NCI-H460 (cell line): Measurements from ENCODE around the gene FAM219A. TPM values are rescaled to one million over a fixed set of nuclear protein-coding genes. Genes with fewer than 3 reads are reported as not detected.
"Not testable (repeated sequence)": the region's sequence is repeated elsewhere in the genome, so short reads cannot be mapped to it uniquely, and the experiment has no call there.

Experiments used
- DNase-seq: peaks from one replicate; pipeline ENCODE4 v3.0.0-alpha.2; 2016; ENCODE audit warnings: low read depth; ENCODE audit errors: extremely low read depth
- total RNA-seq: library from RNA; depleted of rRNA; stranded (reverse); fragments of >200 nt; shearing (Covaris generic); gene quantifications from 2 replicates; pipeline ENCODE4 v1.2.3, GENCODE V29; 2014

Gene FAM219A
- total RNA-seq, 1 experiment from 2014 or later: 9.3 TPM

DNA sequence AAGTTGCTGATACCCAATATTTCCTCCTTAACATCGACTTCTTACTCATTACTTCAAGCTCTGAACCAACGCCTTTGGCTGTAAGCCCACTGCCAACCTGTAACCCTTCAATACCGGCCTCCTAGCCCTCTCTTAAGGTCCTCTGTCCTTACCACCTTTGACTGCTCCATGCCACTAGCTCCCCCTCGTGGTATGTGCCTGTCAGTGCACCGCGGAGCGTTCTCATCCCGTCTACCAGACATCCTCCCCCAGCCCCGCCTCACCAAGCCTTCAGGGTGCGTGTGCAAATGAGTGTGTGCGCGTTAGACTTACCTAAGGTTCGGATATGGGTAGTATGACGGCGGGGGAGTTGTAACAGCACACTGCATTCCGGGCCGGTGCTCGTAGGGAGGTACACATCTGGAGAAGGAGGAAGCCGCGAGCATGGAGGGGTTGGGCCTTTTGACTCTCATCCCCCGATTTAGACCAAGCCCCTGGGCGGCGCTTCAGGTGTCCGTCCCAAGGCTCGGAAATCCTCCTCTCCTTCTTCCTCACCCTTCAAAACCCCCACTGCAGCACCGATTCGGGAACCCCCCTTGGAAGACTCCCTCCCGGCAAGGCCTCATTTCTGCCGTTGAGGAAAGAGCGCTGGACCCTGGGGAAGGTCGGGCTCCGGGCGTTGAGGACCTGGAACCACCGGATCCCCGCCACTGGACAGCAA lies 78.9 kb downstream of the FAM219A start:
- DNase-seq: peak; percentile 73

DNA sequence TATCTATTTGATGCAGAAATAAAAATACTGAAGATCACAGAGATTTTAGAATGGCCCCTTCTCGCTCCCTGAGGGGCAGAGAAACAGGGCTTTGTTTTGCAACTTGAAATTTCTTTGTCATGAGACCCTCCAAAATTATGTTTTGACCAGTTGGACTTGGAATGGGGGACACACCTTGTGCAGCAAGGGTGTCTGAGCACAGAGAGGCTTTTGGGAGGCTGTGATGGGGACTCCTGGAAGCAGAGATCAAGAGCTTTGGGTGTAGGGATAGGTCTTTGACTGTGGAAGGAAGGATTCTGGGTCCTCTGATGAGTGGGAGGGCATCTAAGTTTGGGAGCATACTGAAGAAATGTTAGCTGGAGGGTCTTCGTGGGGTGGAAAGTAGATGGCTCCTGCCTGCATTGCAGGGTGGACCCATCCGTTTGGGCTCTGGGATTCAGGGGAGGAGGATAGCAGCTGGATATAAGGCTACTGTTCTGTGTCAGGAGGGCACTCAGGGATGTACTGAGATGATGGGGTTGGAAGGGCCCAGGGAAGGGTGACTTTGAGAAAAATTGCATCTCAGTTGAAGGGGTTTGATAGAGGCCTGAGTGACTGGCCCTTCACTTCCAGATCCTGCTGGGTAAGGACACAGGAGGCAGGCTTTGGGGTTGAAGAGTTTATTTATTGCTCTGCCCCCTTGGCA lies 79.9 kb downstream of the FAM219A start:
- no peak for DNase-seq

DNA sequence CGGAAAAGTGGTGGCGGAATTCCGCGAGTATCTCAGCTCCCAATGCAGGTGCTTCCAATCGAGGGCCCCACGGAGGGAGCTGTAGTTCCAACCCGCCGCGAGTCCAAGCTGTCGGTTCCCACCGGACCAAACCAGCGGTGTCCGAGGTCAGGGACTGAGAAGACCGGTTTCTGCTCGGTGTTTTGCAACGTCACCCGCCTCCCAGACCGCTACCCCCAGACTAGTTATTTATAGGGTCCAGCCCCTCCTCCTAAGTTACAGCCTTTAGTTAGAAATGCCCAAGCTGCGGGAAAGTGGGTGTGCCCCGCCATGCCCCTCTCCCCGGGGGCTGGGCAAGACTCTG lies 81.0 kb downstream of the FAM219A start:
- no peak for DNase-seq

GRCh38 chr9:34376596-34377403 lies 81.6 kb downstream of the FAM219A start, which contains the start of gene MYORG:
Gene MYORG, minus strand, starts transcription at chr9:34376898. Its CDS starts 3,955 bp downstream, at chr9:34372943.
- peak; percentile 90 for DNase-seq

GRCh38 chr9:34375901-34376595 lies 82.3 kb downstream of the FAM219A start:
- no peak for DNase-seq

- DNase-seq: no peak
Observed at GRCh38 chr9:34374905-34375552, 83.3 kb downstream of the FAM219A start.

- DNase-seq: no peak
Observed at GRCh38 chr9:34374339-34374738, 84.0 kb downstream of the FAM219A start.

DNA sequence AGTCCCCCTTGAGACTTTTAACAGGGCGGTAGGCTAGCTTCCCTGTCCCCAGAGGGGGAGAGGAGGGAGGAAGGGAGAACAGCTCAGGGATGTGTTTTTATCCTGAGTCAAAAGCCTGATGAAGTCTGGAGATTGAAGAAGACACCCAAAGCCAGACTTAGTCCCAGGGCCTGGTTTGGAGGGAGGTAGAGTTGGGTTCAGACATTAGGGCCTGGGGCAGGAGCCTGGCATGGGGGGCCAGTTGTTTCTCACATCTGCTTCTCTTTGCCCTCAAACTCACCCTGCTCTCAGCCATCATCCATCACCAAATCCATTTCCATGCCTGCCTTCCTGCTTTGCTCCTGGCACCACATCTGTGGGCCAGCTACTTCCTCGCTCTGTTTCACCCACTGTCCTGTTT lies 84.6 kb downstream of the FAM219A start:
- no peak for DNase-seq

- DNase-seq: no peak
Observed at GRCh38 chr9:34372467-34373011, 85.8 kb downstream of the FAM219A start.

GRCh38 chr9:34371886-34372466 lies 86.4 kb downstream of the FAM219A start:
- DNase-seq: no peak

GRCh38 chr9:34370970-34371880 lies 87.1 kb downstream of the FAM219A start:
- DNase-seq: no peak

GRCh38 chr9:34370335-34370969 lies 87.9 kb downstream of the FAM219A start:
- DNase-seq: no peak

- no peak for DNase-seq
Observed at GRCh38 chr9:34369636-34370035, 88.7 kb downstream of the FAM219A start.

DNA sequence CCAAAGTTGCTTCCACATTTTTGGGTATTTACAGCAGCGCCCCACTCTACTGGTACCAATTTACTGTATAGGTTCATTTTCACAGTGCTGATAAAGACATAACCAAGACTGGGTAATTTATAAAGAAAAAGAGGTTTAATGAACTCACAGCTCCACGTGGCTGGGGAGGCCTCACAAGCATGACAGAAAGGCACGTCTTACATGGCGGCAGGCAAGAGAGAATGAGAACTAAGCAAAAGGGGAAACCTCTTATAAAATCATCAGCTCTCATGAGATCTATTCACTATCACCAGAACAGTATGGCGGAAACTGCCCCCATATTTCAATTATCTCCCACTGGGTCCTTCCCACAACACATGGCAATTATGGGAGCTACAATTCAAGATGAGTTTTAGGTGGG lies 89.6 kb downstream of the FAM219A start:
- DNase-seq: not testable (repeated sequence)

GRCh38 chr9:34367751-34368410 lies 90.5 kb downstream of the FAM219A start:
- not testable (repeated sequence) for DNase-seq

DNA sequence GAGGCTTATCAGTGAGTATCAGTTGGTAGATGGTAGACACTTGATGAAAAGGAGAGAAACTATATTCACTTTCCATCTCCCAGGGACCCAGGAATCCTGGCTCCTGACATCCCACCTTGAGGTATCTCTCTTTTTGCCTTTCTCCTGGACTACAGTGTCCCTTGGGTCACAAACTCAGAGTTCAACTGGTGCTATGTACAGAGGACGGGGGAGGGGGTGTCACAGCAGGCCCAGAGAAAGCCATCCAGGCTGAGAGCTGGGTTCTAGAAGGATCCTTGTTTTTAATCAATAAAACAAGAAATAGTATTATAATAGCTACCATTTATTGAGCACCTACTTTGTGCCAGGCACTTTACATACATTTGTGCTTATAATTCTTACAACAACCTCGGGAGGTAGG lies 92.0 kb downstream of the FAM219A start:
- DNase-seq: no peak

- no peak for DNase-seq
Observed at GRCh38 chr9:34365282-34365681, 93.1 kb downstream of the FAM219A start.
